MM.1S (cell line): ENCODE results near the gene HIVEP2.

ENCODE experiments used
- DNase-seq: peaks from one replicate; pipeline ENCODE4 v3.0.0-alpha.2; 2015
- H2AFZ ChIP-seq: fragments of 300-600 bp; sonication (generic); 2 replicates; pipeline ENCODE4 v1.6.0; 2016; ENCODE audit warnings: antibody characterized with exemption, low read length
- H3F3A ChIP-seq: fragments of 300-600 bp; sonication (generic); 2 replicates; pipeline ENCODE4 v1.6.1; 2016; ENCODE audit warnings: mild to moderate bottlenecking, antibody characterized with exemption, low read length, moderate library complexity, mixed read lengths; ENCODE audit not compliant: insufficient read depth
- H3K27ac ChIP-seq: fragments of 300-600 bp; sonication (generic); 2 replicates; pipeline ENCODE4 v1.5.1; 2016; ENCODE audit warnings: mild to moderate bottlenecking, low read length
- H3K27me3 ChIP-seq: fragments of 300-600 bp; sonication (generic); replicated peaks from 2 replicates; pipeline ENCODE4 v1.6.0; 2016; ENCODE audit warnings: low read length; ENCODE audit not compliant: insufficient read depth
- H3K36me3 ChIP-seq: fragments of 300-600 bp; sonication (generic); replicated peaks from 2 replicates; pipeline ENCODE4 v1.6.1; 2016; ENCODE audit warnings: mild to moderate bottlenecking, low read length, mixed read lengths; ENCODE audit not compliant: insufficient read depth
- H3K4me1 ChIP-seq: fragments of 300-600 bp; sonication (generic); 2 replicates; pipeline ENCODE4 v1.6.1; 2016; ENCODE audit warnings: low read length, mixed read lengths
- H3K4me2 ChIP-seq: fragments of 300-600 bp; sonication (generic); 2 replicates; pipeline ENCODE4 v1.6.0; 2016; ENCODE audit warnings: low read depth, low read length
- H3K4me3 ChIP-seq: fragments of 300-600 bp; sonication (generic); 2 replicates; pipeline ENCODE4 v1.5.1; 2016; ENCODE audit warnings: low read length, mixed read lengths
- H3K79me2 ChIP-seq: fragments of 300-600 bp; sonication (generic); 2 replicates; pipeline ENCODE4 v1.6.1; 2016; ENCODE audit warnings: mixed run types, low read length, mixed read lengths
- H3K9ac ChIP-seq: fragments of 300-600 bp; sonication (generic); 2 replicates; pipeline ENCODE4 v1.6.1; 2016; ENCODE audit warnings: low read length, mixed read lengths
- H3K9me2 ChIP-seq: fragments of 300-600 bp; sonication (generic); replicated peaks from 2 replicates; pipeline ENCODE4 v1.6.1; 2016; ENCODE audit warnings: mild to moderate bottlenecking, low read length, mixed read lengths; ENCODE audit not compliant: insufficient read depth
- H3K9me3 ChIP-seq: fragments of 300-600 bp; sonication (generic); replicated peaks from 2 replicates; pipeline ENCODE4 v1.6.1; 2016; ENCODE audit warnings: mild to moderate bottlenecking, low read length, mixed read lengths; ENCODE audit not compliant: insufficient read depth
- H4K20me1 ChIP-seq: fragments of 300-600 bp; sonication (generic); 2 replicates; pipeline ENCODE4 v1.6.1; 2016; ENCODE audit warnings: mild to moderate bottlenecking, low read length, moderate library complexity, mixed read lengths; ENCODE audit not compliant: insufficient read depth
- CTCF ChIP-seq: fragments of 300-600 bp; sonication (generic); IDR thresholded peaks from 2 replicates; pipeline ENCODE4 v1.5.1; 2016; ENCODE audit warnings: antibody characterized with exemption, low read length, mixed read lengths
- EZH2 ChIP-seq: fragments of 300-600 bp; sonication (generic); optimal IDR thresholded peaks from 2 replicates; pipeline ENCODE3; 2017; ENCODE audit warnings: low read depth, mild to moderate bottlenecking, antibody characterized with exemption, low read length, mixed read lengths
- EZH2phosphoT487 ChIP-seq: fragments of 300-600 bp; sonication (generic); IDR thresholded peaks from 2 replicates; pipeline ENCODE4 v1.6.1; 2018; ENCODE audit warnings: antibody characterized with exemption, low read length

HIVEP2 gene

GRCh38 chr6:142809947-142810346 lies 135.0 kb downstream of the HIVEP2 start:
- Histone ChIP-seq H2AFZ (no peak overlapping the region), H3K4me3 (no peak overlapping the region), H3K4me1 (no peaks in the 10 kb centered on the region), H4K20me1 (no peaks in the 10 kb centered on the region), H3K27ac (no peak overlapping the region), H3K79me2 (no peaks in the 10 kb centered on the region), H3F3A (no peaks in the 10 kb centered on the region), H3K27me3 (no peaks in the 10 kb centered on the region), H3K4me2 (no peak overlapping the region), H3K9me3 (no peaks in the 10 kb centered on the region), H3K36me3 (no peaks in the 10 kb centered on the region), H3K9ac (no peak overlapping the region), H3K9me2 (no peaks in the 10 kb centered on the region)
- DNase-seq = no peak
- TF ChIP-seq CTCF (no peak), EZH2phosphoT487 (no peak), EZH2 (no peak)

- H3K36me3 ChIP-seq = no peaks in the 10 kb centered on the region
- no peak overlapping the region for H3K27ac ChIP-seq
- no peak for DNase-seq
- H4K20me1 ChIP-seq = no peaks in the 10 kb centered on the region
- no peaks in the 10 kb centered on the region for H3K9me3 ChIP-seq
- no peaks in the 10 kb centered on the region for H3K4me1 ChIP-seq
- no peak for TF ChIP-seq EZH2phosphoT487
- TF ChIP-seq EZH2 = no peak
- no peak for TF ChIP-seq CTCF
- no peak overlapping the region for H3K4me3 ChIP-seq
- no peak overlapping the region for H3K4me2 ChIP-seq
- H3F3A ChIP-seq = no peaks in the 10 kb centered on the region
- H3K9ac ChIP-seq = no peak overlapping the region
- H3K79me2 ChIP-seq = no peaks in the 10 kb centered on the region
- H3K27me3 ChIP-seq = no peaks in the 10 kb centered on the region
- no peak overlapping the region for H2AFZ ChIP-seq
- H3K9me2 ChIP-seq = no peaks in the 10 kb centered on the region
These were observed 136.4 kb downstream of the HIVEP2 start for GRCh38 chr6:142808405-142809061.

- H2AFZ ChIP-seq = no peak overlapping the region
- H3F3A ChIP-seq = no peaks in the 10 kb centered on the region
- no peak overlapping the region for H3K4me3 ChIP-seq
- no peaks in the 10 kb centered on the region for H3K27me3 ChIP-seq
- H3K27ac ChIP-seq = no peak overlapping the region
- DNase-seq = no peak
- TF ChIP-seq EZH2phosphoT487 (no peak), EZH2 (no peak), CTCF (no peak)
- H3K9me2 ChIP-seq = no peaks in the 10 kb centered on the region
- H3K79me2 ChIP-seq = peaks cover 4% of the 10 kb centered on the region; the same call in 1 of the 2 replicates
- peaks cover 18% of the 10 kb centered on the region for H3K4me1 ChIP-seq
- no peaks in the 10 kb centered on the region for H4K20me1 ChIP-seq
- no peak overlapping the region for H3K4me2 ChIP-seq
- H3K9me3 ChIP-seq = no peaks in the 10 kb centered on the region
- no peak overlapping the region for H3K9ac ChIP-seq
- H3K36me3 ChIP-seq = no peaks in the 10 kb centered on the region
These were observed 139.9 kb downstream of the HIVEP2 start for GRCh38 chr6:142805042-142805441.
